Neural cell (in vitro differentiated cells): ENCODE measurements around the gene RENBP. TPM values are rescaled to one million over a fixed set of nuclear protein-coding genes. Genes with fewer than 3 reads are reported as not detected.

Source experiments
- H2AFZ ChIP-seq: fragments of 200-600, 300-800 bp; sonication (generic), shearing (Covaris generic); 2 replicates; pipeline ENCODE4 v1.6.0; 2014; ENCODE audit warnings: low read depth, mild to moderate bottlenecking, antibody characterized with exemption, low read length, moderate library complexity
- H3F3A ChIP-seq: fragments of 200-600 bp; shearing (Covaris generic); 2 replicates; pipeline ENCODE4 v1.6.1; 2016; ENCODE audit warnings: mild to moderate bottlenecking, moderate library complexity, mixed read lengths, antibody characterized with exemption, low read length; ENCODE audit not compliant: insufficient read depth, poor library complexity, severe bottlenecking
- H3K27ac ChIP-seq: fragments of 200-600, 300-800 bp; sonication (generic), shearing (Covaris generic); 2 replicates; pipeline ENCODE4 v1.5.1; 2014; ENCODE audit warnings: mild to moderate bottlenecking, low read length, moderate library complexity
- H3K27me3 ChIP-seq: fragments of 300-800, 200-600 bp; sonication (generic), shearing (Covaris generic); 2 replicates; pipeline ENCODE4 v1.6.0; 2014; ENCODE audit warnings: mild to moderate bottlenecking, low read depth, low read length, moderate library complexity; ENCODE audit not compliant: insufficient read depth
- H3K36me3 ChIP-seq: fragments of 300-800, 200-600 bp; sonication (generic), shearing (Covaris generic); 2 replicates; pipeline ENCODE4 v1.5.1; 2014; ENCODE audit warnings: mild to moderate bottlenecking, antibody characterized with exemption, low read length, moderate library complexity; ENCODE audit not compliant: insufficient read depth
- H3K4me2 ChIP-seq: fragments of 300-800, 200-600 bp; sonication (generic), shearing (Covaris generic); 2 replicates; pipeline ENCODE4 v1.6.0; 2014; ENCODE audit warnings: mild to moderate bottlenecking, low read length
- H3K4me3 ChIP-seq: fragments of 300-800, 200-600 bp; sonication (generic), shearing (Covaris generic); 2 replicates; pipeline ENCODE4 v1.5.1; 2014; ENCODE audit warnings: mild to moderate bottlenecking, low read length, moderate library complexity
- H3K79me2 ChIP-seq: fragments of 200-600 bp; shearing (Covaris generic); replicated peaks from 2 replicates; pipeline ENCODE4 v1.6.0; 2014; ENCODE audit warnings: mild to moderate bottlenecking, low read length, moderate library complexity; ENCODE audit not compliant: insufficient read depth
- H3K9ac ChIP-seq: fragments of 300-800, 200-600 bp; sonication (generic), shearing (Covaris generic); 2 replicates; pipeline ENCODE4 v1.6.1; 2016; ENCODE audit warnings: mild to moderate bottlenecking, low read length, mixed read lengths
- H3K9me2 ChIP-seq: fragments of 200-600 bp; shearing (Covaris generic); 2 replicates; pipeline ENCODE4 v1.6.1; 2016; ENCODE audit warnings: mild to moderate bottlenecking, low read length, mixed read lengths; ENCODE audit not compliant: insufficient read depth
- H3K9me3 ChIP-seq: fragments of 200-600, 300-800 bp; sonication (generic), shearing (Covaris generic); 2 replicates; pipeline ENCODE4 v1.6.1; 2016; ENCODE audit warnings: mild to moderate bottlenecking, mixed run types, low read length, moderate library complexity, mixed read lengths
- H4K20me1 ChIP-seq: fragments of 200-600 bp; shearing (Covaris generic); 2 replicates; pipeline ENCODE4 v1.6.1; 2016; ENCODE audit warnings: mild to moderate bottlenecking, mixed run types; ENCODE audit not compliant: insufficient read depth
- EP300 ChIP-seq: fragments of 450-650 bp; conservative IDR thresholded peaks from 2 replicates; pipeline ENCODE4 v1.6.1; 2014; ENCODE audit warnings: antibody characterized with exemption, mild to moderate bottlenecking, moderate library complexity; ENCODE audit not compliant: poor library complexity, severe bottlenecking
- EZH2 ChIP-seq: fragments of 200-600, 300-800 bp; shearing (Covaris generic), sonication (generic); IDR thresholded peaks from 2 replicates; pipeline ENCODE4 v1.6.1; 2014; ENCODE audit warnings: antibody characterized with exemption, low read length, borderline replicate concordance, mild to moderate bottlenecking; ENCODE audit not compliant: insufficient read depth, poor library complexity, severe bottlenecking
- MXI1 ChIP-seq: fragments of 450-650 bp; conservative IDR thresholded peaks from 2 replicates; pipeline ENCODE4 v1.6.1; 2014; ENCODE audit warnings: antibody characterized with exemption, mild to moderate bottlenecking; ENCODE audit not compliant: poor library complexity, severe bottlenecking
- POLR2AphosphoS5 ChIP-seq: IDR thresholded peaks from 2 replicates; pipeline ENCODE4 v1.6.1; 2012
- RAD21 ChIP-seq: fragments of 450-650 bp; conservative IDR thresholded peaks from 2 replicates; pipeline ENCODE4 v1.6.1; 2014; ENCODE audit warnings: antibody characterized with exemption, mild to moderate bottlenecking, moderate library complexity
- SMC3 ChIP-seq: fragments of 450-650 bp; conservative IDR thresholded peaks from 2 replicates; pipeline ENCODE4 v1.6.1; 2014; ENCODE audit warnings: antibody characterized with exemption, mild to moderate bottlenecking, moderate library complexity; ENCODE audit not compliant: poor library complexity
- TAF1 ChIP-seq: IDR thresholded peaks from 2 replicates; pipeline ENCODE4 v1.6.1; 2012; ENCODE audit warnings: low read depth
- polyA plus RNA-seq: library from polyadenylated mRNA; depleted of rRNA; stranded (reverse); fragments of >200 nt; gene quantifications from 2 replicates; pipeline ENCODE4 v1.2.3, GENCODE V29; 2014
- TF ChIP-seq, protein P1 (sequence below): fragments of 450-650 bp; IDR thresholded peaks from 2 replicates; pipeline ENCODE4 v1.5.1; 2014; ENCODE audit warnings: antibody characterized with exemption, mild to moderate bottlenecking, moderate library complexity; ENCODE audit not compliant: poor library complexity, severe bottlenecking
- TF ChIP-seq, protein P2 (sequence below): IDR thresholded peaks from 2 replicates; pipeline ENCODE4 v1.6.1; 2012; ENCODE audit warnings: borderline replicate concordance

The RENBP gene
- polyA plus RNA-seq, 1 donor from 2014 or later: 0.89 TPM

GRCh38 chrX:153989973-153990655, 45.7 kb upstream of the RENBP start:
- no peaks in the 10 kb centered on the region for H3K36me3 ChIP-seq
- no peaks in the 10 kb centered on the region for H3K79me2 ChIP-seq
- TF ChIP-seq, protein P1, sequence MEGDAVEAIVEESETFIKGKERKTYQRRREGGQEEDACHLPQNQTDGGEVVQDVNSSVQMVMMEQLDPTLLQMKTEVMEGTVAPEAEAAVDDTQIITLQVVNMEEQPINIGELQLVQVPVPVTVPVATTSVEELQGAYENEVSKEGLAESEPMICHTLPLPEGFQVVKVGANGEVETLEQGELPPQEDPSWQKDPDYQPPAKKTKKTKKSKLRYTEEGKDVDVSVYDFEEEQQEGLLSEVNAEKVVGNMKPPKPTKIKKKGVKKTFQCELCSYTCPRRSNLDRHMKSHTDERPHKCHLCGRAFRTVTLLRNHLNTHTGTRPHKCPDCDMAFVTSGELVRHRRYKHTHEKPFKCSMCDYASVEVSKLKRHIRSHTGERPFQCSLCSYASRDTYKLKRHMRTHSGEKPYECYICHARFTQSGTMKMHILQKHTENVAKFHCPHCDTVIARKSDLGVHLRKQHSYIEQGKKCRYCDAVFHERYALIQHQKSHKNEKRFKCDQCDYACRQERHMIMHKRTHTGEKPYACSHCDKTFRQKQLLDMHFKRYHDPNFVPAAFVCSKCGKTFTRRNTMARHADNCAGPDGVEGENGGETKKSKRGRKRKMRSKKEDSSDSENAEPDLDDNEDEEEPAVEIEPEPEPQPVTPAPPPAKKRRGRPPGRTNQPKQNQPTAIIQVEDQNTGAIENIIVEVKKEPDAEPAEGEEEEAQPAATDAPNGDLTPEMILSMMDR: no peak
- TF ChIP-seq EZH2 (no peak), MXI1 (no peak), TAF1 (no peak), EP300 (no peak), POLR2AphosphoS5 (no peak), SMC3 (no peak), RAD21 (no peak)
- TF ChIP-seq, protein P2, sequence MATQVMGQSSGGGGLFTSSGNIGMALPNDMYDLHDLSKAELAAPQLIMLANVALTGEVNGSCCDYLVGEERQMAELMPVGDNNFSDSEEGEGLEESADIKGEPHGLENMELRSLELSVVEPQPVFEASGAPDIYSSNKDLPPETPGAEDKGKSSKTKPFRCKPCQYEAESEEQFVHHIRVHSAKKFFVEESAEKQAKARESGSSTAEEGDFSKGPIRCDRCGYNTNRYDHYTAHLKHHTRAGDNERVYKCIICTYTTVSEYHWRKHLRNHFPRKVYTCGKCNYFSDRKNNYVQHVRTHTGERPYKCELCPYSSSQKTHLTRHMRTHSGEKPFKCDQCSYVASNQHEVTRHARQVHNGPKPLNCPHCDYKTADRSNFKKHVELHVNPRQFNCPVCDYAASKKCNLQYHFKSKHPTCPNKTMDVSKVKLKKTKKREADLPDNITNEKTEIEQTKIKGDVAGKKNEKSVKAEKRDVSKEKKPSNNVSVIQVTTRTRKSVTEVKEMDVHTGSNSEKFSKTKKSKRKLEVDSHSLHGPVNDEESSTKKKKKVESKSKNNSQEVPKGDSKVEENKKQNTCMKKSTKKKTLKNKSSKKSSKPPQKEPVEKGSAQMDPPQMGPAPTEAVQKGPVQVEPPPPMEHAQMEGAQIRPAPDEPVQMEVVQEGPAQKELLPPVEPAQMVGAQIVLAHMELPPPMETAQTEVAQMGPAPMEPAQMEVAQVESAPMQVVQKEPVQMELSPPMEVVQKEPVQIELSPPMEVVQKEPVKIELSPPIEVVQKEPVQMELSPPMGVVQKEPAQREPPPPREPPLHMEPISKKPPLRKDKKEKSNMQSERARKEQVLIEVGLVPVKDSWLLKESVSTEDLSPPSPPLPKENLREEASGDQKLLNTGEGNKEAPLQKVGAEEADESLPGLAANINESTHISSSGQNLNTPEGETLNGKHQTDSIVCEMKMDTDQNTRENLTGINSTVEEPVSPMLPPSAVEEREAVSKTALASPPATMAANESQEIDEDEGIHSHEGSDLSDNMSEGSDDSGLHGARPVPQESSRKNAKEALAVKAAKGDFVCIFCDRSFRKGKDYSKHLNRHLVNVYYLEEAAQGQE: no peak
- no peaks in the 10 kb centered on the region for H3K9me3 ChIP-seq
- no peaks in the 10 kb centered on the region for H3K27me3 ChIP-seq
- no peaks in the 10 kb centered on the region for H3F3A ChIP-seq
- H3K9ac ChIP-seq: no peak overlapping the region
- no peak overlapping the region for H3K27ac ChIP-seq
- no peaks in the 10 kb centered on the region for H3K9me2 ChIP-seq
- no peak overlapping the region for H3K4me2 ChIP-seq
- H3K4me3 ChIP-seq: no peak overlapping the region
- no peaks in the 10 kb centered on the region for H4K20me1 ChIP-seq
- H2AFZ ChIP-seq: no peak overlapping the region

DNA sequence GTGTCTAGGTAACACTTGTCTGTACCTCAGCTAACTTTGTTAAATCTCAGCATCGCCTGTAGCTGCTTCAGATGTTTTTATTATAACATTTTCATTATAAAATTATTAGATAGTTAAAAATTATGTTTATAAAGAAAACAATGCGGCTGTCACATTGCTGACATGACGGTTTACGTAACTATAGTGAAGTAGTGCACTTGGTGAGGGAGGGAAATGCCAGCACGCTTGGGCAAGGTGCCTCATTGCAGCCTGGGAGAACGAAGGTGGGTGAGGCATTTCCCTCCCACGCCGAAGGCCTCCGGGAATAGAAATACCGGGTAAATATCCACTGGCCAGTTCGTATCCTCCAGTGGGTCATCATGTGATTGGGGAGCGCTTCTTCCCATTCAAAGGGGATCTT, 44.0 kb upstream of the RENBP start:
- no peak overlapping the region for H2AFZ ChIP-seq
- no peak overlapping the region for H3K4me3 ChIP-seq
- H4K20me1 ChIP-seq: no peaks in the 10 kb centered on the region
- H3K9ac ChIP-seq: no peak overlapping the region
- no peak overlapping the region for H3K4me2 ChIP-seq
- no peaks in the 10 kb centered on the region for H3K9me2 ChIP-seq
- H3K79me2 ChIP-seq: no peaks in the 10 kb centered on the region
- TF ChIP-seq, protein P1: no peak
- TF ChIP-seq TAF1: no peak
- TF ChIP-seq SMC3: no peak
- TF ChIP-seq MXI1: no peak
- no peak for TF ChIP-seq EZH2
- TF ChIP-seq, protein P2: no peak
- TF ChIP-seq EP300: no peak
- TF ChIP-seq RAD21: no peak
- TF ChIP-seq POLR2AphosphoS5: no peak
- no peaks in the 10 kb centered on the region for H3K27me3 ChIP-seq
- no peak overlapping the region for H3K27ac ChIP-seq
- no peaks in the 10 kb centered on the region for H3K9me3 ChIP-seq
- H3F3A ChIP-seq: no peaks in the 10 kb centered on the region
- no peaks in the 10 kb centered on the region for H3K36me3 ChIP-seq
